SKM-1 (cell line): Measurements from ENCODE around the gene STK33.
A peak's percentile ranks its signal among the peaks of the same experiment; 100 is the strongest.

Experiments
- DNase-seq: peaks from one replicate; lab custom pipeline; 2025; ENCODE audit not compliant: unreplicated experiment; lab: John Stamatoyannopoulos, UW

The STK33 gene

GRCh38 chr11:8604078-8604723 lies 10.2 kb upstream of the STK33 start:
- DNase-seq: peak; percentile 57

GRCh38 chr11:8603696-8604077 lies 9.7 kb upstream of the STK33 start:
- no peak for DNase-seq

- no peak for DNase-seq
These were observed 7.5 kb upstream of the STK33 start for GRCh38 chr11:8601376-8602133.

- DNase-seq: no peak
These were observed 4.5 kb upstream of the STK33 start for GRCh38 chr11:8598506-8598905.

GRCh38 chr11:8597182-8597581 lies 3.2 kb upstream of the STK33 start:
- no peak for DNase-seq

GRCh38 chr11:8596504-8597046 lies 2.5 kb upstream of the STK33 start:
- DNase-seq: no peak

GRCh38 chr11:8593455-8593854 lies 573 bp downstream of the STK33 start:
- DNase-seq: no peak

- DNase-seq: no peak
These were observed 6.1 kb downstream of the STK33 start for GRCh38 chr11:8587915-8588314.

GRCh38 chr11:8586805-8587204 lies 7.2 kb downstream of the STK33 start:
- no peak for DNase-seq

GRCh38 chr11:8586184-8586583 lies 7.8 kb downstream of the STK33 start:
- DNase-seq: peak; percentile 81

GRCh38 chr11:8584511-8584910 lies 9.5 kb downstream of the STK33 start:
- no peak for DNase-seq

GRCh38 chr11:8584082-8584481 lies 9.9 kb downstream of the STK33 start:
- no peak for DNase-seq

GRCh38 chr11:8581300-8581699 lies 12.7 kb downstream of the STK33 start:
- no peak for DNase-seq

GRCh38 chr11:8577791-8578581 lies 16.0 kb downstream of the STK33 start:
- no peak for DNase-seq

GRCh38 chr11:8574798-8575197 lies 19.2 kb downstream of the STK33 start:
- no peak for DNase-seq

GRCh38 chr11:8573777-8574176 lies 20.3 kb downstream of the STK33 start:
- DNase-seq: no peak

- no peak for DNase-seq
These were observed 26.3 kb downstream of the STK33 start for GRCh38 chr11:8567602-8568198.

GRCh38 chr11:8566613-8567210 lies 27.3 kb downstream of the STK33 start:
- peak; percentile 36 for DNase-seq

GRCh38 chr11:8564526-8564925 lies 29.5 kb downstream of the STK33 start:
- DNase-seq: no peak

GRCh38 chr11:8561461-8561860 lies 32.6 kb downstream of the STK33 start:
- DNase-seq: no peak

- DNase-seq: no peak
These were observed 35.6 kb downstream of the STK33 start for GRCh38 chr11:8558436-8558835.
